HG02642 (cell line): ENCODE data around the gene CAMKK1.
A peak's percentile ranks its signal among the peaks of the same experiment; 100 is the strongest.

ENCODE experiments used
- ATAC-seq: cut with Tn5 transposase; IDR thresholded peaks from one replicate; pipeline ENCODE4 v1.9.1; 2021; ENCODE audit warnings: mild to moderate bottlenecking; ENCODE audit not compliant: unreplicated experiment, poor library complexity

The CAMKK1 gene

GRCh38 chr17:3897731-3898130 lies 4.9 kb upstream of the CAMKK1 start:
- ATAC-seq, result no peak

DNA sequence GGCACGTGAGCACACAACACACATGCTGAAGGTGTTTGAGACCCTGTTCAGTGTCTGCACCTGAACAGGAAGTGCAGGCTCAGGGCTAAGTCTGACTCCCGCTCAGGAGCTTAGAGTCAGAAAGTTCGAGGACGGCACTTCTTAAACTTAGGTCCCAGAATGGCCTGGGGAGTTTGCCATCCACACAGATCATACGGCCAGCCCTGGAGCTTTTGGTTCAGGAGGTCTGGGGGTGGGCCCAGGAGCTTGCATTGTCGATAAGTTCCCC lies 4.0 kb upstream of the CAMKK1 start:
- ATAC-seq, result no peak

GRCh38 chr17:3896108-3896967 lies 3.5 kb upstream of the CAMKK1 start:
- no peak for ATAC-seq

DNA sequence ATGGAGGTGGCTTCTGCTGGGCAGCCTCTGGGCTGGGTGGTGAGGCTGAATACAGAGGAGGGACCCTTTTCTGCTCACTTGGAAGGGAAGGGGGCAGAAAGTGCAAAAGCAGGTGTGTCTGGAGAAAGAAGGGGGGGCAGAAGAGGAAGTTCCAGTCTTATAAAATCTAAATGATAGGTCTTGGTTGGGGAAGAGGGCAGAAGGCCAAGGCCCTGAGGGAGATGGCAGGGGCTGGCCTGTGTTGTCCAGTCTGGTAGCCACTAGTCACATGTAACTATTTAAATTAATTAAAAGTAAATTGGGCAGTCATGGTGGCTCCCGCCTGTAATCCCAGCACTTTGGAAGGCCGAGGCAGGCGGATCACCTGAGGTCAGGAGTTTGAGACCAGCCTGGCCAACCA lies 2.5 kb upstream of the CAMKK1 start:
- ATAC-seq, result no peak

- no peak for ATAC-seq
These were observed 2.1 kb upstream of the CAMKK1 start for GRCh38 chr17:3894911-3895343.

DNA sequence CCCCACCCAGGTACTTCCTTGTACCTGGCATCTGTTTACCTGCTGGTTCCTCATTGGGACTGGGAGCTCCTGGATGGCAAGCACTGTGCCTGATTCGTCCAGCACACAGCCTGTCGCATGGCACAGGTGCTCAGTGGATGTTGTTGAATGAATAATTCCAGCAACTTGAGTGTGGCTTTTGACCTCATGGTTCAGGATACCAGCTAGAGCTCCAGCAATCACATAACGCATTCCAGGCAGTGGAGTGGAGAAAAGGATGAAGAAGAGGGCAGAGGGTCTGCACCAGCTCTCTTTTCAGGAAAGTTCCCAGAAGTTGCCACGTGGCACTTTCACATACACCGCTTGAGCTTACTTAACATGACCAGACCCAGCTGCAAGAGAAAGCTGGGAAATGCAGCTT lies 1.3 kb upstream of the CAMKK1 start:
- ATAC-seq, result no peak

GRCh38 chr17:3893720-3894116 lies 865 bp upstream of the CAMKK1 start:
- no peak for ATAC-seq

DNA sequence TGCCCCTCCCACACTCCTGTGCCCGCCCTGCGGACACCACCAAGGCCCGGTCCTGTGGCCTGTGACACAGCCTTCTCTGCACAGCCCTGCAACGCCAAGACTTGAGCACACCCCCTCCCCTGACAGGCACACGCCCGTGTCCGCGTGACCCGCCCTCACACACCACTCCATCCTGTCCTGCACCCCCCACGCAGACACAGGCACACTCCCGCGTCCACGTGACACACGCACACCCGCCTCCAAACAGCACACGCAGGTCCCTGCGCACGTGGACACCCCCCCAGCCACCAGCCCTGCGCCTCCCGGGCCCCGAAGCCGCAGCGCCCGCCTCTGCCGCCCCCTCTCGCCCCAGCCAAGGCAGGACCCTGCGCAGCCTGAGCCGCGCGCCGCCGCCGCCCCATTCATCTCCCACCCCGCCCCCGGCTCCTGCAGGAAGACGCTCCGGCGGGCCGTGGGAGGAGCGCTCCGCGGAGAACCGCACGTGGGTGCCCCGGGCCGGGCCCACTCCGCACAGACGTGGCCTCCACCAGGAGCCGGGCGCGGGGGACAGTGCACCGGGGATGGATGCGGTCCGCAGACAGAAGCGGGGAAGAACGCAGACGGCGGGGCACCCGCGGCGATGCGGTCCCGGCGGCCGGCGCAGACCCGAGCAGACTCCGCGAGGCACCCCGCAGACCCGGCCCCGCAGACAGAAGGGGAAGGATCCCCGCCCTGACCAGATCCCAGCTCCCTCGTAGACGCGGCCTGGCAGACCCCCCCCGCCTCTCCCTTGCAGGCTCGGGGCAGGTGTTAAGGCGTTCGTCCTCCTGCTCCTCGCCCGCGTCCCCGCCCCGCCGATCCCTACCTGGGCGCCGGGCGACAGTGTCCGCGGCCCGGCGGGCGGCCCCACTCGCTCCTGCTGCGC lies 506 bp downstream of the CAMKK1 start:
- ATAC-seq, result peak; percentile 20

- no peak for ATAC-seq
These were observed 1.2 kb downstream of the CAMKK1 start for GRCh38 chr17:3891626-3892094.

- ATAC-seq, result no peak
These were observed 2.0 kb downstream of the CAMKK1 start for GRCh38 chr17:3890878-3891219.

GRCh38 chr17:3890082-3890877 lies 2.6 kb downstream of the CAMKK1 start:
- no peak for ATAC-seq

GRCh38 chr17:3889325-3890012 lies 3.4 kb downstream of the CAMKK1 start:
- ATAC-seq, result no peak

DNA sequence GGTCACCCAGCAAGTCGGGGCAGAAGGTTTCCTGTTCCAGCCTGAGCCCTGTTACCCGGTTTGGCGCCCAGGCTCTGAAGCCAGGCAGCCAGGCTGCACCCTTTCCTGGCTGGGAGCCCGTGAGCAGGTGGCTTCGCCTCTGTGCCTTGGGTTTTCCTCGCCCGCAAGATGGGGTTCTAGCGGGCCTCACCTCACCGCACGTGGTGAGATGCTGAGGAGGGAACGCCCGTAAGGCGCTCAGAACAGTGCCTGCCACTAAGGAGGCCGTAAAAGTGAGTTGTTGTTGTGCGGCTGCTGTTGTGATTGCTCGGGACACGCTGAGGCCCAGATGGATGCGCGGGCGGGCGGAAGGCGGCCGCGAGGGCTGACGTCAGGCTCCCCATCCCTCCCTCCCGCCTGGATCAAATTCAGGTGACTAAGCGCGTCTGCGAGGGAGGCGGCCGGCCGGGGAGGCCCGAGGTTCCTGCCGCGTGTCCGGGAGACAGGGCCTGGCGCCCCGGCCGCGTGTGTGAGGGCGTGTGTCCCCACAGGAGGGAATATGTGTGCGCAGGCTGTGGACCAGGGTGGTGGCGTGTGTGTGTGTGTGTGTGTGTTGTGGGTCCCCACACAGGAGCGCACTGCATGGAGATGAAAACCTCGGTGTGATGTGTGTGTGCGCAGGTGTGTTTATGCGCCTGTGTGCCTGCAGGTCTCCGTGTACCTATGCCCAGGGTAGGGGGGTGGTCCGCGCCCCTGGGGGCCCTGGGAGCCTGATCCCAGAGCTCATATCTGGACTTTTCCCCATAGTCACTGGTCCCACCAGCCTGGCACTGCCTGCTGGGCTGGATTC lies 4.3 kb downstream of the CAMKK1 start:
- ATAC-seq, result no peak

GRCh38 chr17:3887804-3888203 lies 5.0 kb downstream of the CAMKK1 start:
- no peak for ATAC-seq

GRCh38 chr17:3887394-3887793 lies 5.5 kb downstream of the CAMKK1 start:
- ATAC-seq, result no peak

DNA sequence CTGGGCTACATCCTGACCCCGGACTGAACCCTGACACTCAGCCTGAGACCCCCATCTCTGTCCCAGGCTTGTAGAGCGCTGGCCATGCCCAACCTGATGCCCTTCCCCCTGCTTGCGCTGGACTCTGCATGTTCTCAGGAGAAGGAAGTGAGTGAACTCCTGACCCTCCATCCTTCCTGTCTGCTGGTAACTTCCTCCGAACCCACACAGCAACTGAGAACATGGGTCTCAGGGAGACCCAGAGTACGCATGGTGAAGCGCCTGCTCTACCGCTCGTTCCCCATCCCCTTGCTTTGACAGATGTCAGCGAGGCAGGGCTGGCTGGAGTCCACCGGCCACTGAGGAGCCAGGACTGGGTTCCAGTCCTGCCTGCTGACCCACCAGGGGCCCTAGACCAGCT lies 6.1 kb downstream of the CAMKK1 start:
- ATAC-seq, result no peak

DNA sequence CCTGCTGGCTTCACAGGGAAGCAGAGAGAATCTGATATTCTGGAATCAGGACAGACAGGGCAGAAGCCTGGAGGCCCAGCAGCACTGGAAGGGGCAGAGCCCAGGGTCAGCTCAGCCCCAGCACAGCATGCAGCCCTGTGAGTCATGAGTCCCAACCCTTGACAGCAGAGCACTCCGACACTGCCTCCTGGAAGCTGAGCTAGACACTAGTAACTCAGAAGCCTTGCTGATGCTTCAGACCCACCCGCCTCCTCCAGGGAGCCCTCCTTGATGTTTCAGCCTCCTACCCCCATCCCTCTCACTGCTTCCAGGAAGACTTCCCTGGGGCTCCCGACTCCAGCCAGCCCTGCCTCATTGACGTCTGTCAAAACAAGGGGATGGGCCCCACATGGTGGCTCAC lies 6.9 kb downstream of the CAMKK1 start:
- ATAC-seq, result no peak

DNA sequence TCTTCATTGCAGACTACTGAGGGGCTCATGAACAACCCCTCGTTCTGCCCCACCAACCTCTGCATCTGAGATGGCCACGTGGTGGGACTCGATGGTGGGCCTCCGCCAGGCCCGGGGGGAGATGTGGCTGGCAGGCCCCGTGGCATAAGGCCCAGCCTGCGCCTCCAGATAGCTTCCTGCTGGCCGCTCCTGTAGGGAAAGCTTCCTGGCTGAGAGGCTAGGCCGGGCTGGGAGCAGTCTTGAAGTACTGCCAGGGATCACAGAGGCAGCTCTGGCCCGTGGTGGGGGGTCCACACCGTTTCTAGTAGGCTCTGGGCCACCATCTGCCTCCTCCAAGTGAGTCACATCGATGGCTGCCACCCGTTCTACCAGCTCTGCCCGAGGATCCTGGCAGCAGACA lies 7.6 kb downstream of the CAMKK1 start:
- ATAC-seq, result no peak

GRCh38 chr17:3884188-3884587 lies 8.7 kb downstream of the CAMKK1 start:
- no peak for ATAC-seq
